GM13976 (cell line): ENCODE results near the gene PTAR1.
"Not testable (repeated sequence)": the region's sequence is repeated elsewhere in the genome, so short reads cannot be mapped to it uniquely, and the experiment has no call there.

Experiments
- DNase-seq: peaks from one replicate; pipeline ENCODE4 v3.0.0; 2012; ENCODE audit warnings: low spot score
- in situ Hi-C: fragments of 300-500 bp; cut with MboI; formaldehyde crosslinking; loops from one replicate; pipeline ENCODE4 v1.12.0; 2022; ENCODE audit warnings: low sequenced_read_pairs, mixed read lengths, inconsistent platforms; ENCODE audit not compliant: unreplicated experiment
- TF ChIP-seq, protein P1 (sequence below): IDR thresholded peaks from 2 replicates; pipeline ENCODE4 v1.5.1; 2012; ENCODE audit warnings: borderline replicate concordance, mild to moderate bottlenecking; ENCODE audit not compliant: insufficient read depth; ENCODE audit errors: extremely low read depth, missing control alignments, control extremely low read depth

Gene PTAR1

DNA sequence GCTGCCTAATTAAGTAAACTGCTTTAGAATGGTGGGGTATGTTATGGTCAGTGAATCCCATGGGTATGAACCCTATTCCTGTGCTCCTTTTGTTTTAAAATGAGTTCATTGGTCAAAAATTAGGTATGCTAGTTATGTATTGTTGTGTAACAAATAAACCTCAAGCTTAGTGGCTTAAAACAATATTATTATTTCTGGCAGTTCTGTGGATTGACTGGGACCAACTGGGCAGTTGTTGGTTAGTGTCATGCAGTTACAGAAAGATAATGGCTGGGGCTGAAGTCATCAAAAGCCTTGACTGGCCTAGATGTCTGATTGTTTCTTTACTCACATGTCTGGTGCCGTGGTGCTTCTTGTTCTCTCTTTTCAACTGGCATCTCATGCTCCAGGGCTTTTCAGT, 8.9 kb upstream of the PTAR1 start:
- in situ Hi-C loops = no loop called here
- TF ChIP-seq, protein P1, sequence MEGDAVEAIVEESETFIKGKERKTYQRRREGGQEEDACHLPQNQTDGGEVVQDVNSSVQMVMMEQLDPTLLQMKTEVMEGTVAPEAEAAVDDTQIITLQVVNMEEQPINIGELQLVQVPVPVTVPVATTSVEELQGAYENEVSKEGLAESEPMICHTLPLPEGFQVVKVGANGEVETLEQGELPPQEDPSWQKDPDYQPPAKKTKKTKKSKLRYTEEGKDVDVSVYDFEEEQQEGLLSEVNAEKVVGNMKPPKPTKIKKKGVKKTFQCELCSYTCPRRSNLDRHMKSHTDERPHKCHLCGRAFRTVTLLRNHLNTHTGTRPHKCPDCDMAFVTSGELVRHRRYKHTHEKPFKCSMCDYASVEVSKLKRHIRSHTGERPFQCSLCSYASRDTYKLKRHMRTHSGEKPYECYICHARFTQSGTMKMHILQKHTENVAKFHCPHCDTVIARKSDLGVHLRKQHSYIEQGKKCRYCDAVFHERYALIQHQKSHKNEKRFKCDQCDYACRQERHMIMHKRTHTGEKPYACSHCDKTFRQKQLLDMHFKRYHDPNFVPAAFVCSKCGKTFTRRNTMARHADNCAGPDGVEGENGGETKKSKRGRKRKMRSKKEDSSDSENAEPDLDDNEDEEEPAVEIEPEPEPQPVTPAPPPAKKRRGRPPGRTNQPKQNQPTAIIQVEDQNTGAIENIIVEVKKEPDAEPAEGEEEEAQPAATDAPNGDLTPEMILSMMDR = no peak

DNA sequence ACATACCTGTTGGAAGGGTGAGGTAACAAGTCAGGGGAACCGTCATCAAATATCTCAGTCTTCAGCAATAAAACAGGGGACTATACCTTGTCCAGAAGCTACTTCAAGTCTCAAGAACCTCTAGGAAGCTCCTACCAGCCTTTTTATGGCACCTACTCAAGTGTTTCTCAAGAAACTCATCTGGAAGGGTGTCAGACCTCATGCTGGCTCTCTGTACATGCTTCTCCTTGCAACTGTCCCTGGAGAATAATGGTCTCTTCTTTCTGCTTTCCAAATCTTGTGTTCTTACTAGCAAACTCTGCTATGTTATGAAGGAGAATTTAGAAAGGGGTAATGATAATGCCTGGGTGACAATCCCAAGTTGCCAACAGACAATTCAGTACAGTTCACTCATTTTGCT, 8.3 kb upstream of the PTAR1 start:
- in situ Hi-C loops = no loop called here
- DNase-seq = no peak
- TF ChIP-seq, protein P1 = no peak

More for the DNA sequence above, 8.9 kb upstream of the PTAR1 start:
- DNase-seq = no peak

DNA sequence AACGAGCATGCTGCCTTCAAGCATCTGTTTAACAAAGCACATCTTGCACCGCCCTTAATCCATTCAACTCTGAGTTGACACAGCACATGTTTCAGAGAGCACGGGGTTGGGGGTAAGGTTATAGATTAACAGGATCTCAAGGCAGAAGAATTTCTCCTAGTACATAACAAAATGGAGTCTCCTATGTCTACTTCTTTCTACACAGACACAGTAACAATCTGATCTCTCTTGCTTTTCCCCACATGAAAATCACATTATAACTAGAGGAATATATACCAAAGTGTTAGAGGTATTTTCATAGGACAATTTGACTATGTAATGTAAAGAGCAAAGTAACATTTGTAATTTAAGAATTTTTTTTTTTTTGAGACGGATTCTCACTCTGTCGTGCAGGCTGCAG, 4.1 kb upstream of the PTAR1 start:
- DNase-seq, in situ Hi-C loops: not testable (repeated sequence)

DNA sequence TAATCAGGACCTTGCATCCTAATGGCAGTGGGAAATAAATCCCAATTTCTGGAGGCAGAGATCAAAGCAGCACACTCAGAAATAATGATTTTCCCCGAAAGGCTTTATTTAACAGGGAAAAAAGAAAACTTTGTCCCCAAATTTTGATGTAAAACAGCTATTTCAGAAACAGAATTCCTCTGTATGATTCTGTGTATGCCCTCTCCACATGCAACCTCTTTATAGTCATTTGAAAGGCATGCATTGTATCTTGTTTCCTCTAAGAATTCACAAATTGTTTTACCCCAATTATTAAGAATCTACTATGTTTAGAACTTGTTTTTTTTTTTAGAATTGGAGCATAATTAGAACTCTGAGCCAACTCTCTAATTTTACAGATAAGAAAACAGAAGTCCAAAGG, 2.7 kb upstream of the PTAR1 start:
- in situ Hi-C loops = no loop called here
- TF ChIP-seq, protein P1 = no peak
- no peak for DNase-seq

DNA sequence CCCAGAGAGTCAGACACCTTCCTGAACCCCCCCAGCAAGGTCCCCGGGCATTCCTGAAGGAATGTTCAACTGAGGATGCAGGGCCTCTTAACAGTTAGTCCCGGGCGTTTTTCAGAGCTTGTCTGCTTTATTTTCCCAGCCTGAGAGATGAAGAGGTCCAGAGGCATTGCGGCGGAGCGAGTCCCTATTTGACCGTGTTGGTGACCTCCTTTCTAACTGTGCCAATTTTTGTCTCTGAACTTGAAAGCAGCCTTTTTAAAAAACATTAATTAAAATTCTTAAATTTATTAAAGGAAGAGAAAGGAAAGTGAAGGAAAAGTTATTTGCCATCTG, 433 bp upstream of the PTAR1 start:
- in situ Hi-C loops = no loop called here
- TF ChIP-seq, protein P1 = no peak
- no peak for DNase-seq

DNA sequence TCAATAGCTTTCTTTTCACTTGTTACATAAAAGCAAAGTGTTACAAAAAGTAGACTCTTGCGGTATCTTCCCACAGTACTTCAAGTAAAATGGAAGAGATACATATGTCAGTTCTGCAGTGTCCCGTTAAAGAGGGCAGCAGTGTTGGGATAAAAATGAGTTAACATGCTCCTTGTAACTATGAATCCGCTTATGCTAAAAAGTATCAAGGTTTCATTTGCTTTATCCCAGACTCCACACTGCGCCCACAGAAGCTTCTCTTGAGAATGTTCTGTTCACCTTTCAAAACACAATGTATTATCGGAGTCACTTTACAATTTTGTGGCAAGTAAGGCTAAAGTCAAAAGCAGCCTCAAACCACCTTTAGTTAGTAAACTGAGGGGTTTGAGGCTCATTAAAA, 790 bp downstream of the PTAR1 start:
- in situ Hi-C loops = no loop called here
- TF ChIP-seq, protein P1 = no peak
- DNase-seq = no peak

DNA sequence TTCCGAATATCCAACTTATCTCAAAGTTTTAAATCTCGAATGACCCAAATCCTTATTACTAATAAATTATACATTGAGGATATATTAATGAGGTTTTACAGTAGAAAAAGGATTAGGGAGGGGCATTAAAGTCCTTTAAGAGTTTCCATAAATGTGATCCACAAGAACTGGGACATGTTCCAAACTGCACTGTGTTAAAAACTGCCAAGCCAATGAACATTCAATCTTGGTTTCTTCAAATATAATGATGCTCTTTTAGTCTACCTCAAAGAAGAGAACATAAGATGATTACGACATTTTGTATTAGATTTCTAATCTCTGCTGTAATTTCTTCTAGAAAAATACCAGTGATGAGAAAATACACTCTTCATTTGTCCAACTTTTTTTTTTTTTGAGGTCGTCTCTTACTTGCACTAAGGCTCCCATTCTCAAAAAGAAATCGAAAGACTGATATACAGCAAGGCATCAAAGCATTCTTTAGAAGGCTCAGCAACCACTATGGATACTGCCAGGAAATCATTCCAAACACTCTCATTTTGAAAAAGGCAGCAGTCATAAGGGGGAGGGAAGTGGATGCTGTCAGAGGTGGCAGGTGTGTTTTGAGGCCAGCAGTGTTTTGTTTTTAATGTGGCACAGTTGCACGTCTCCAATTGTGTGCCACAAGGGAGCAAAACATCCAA, 1.7 kb downstream of the PTAR1 start:
- no peak for DNase-seq
- in situ Hi-C loops = no loop called here
- TF ChIP-seq, protein P1 = no peak
